EH (cell line): ENCODE measurements around the gene PCDHB12.
"Not testable (repeated sequence)": the region's sequence is repeated elsewhere in the genome, so short reads cannot be mapped to it uniquely, and the experiment has no call there.

Source experiments
- DNase-seq: peaks from one replicate; pipeline ENCODE4 v3.0.0-alpha.2; 2015; ENCODE audit warnings: low read depth

PCDHB12 gene

GRCh38 chr5:141210281-141210680, 1.8 kb downstream of the PCDHB12 start:
- DNase-seq, result not testable (repeated sequence)

- DNase-seq, result not testable (repeated sequence)
These were observed 2.3 kb downstream of the PCDHB12 start for GRCh38 chr5:141210849-141211248.

- peak; percentile 38 for DNase-seq
These were observed 5.3 kb downstream of the PCDHB12 start, which contains the start of gene PCDHB13 for GRCh38 chr5:141213656-141214339. Gene PCDHB13, plus strand, starts transcription at chr5:141213919. Its CDS starts 205 bp downstream, at chr5:141214124.

GRCh38 chr5:141214583-141214982, 6.1 kb downstream of the PCDHB12 start:
- not testable (repeated sequence) for DNase-seq

GRCh38 chr5:141215504-141215903, 7.0 kb downstream of the PCDHB12 start:
- DNase-seq, result not testable (repeated sequence)

GRCh38 chr5:141216035-141216434, 7.5 kb downstream of the PCDHB12 start:
- DNase-seq, result not testable (repeated sequence)

- DNase-seq, result peak; percentile 50
These were observed 14.7 kb downstream of the PCDHB12 start, which contains the start of gene PCDHB14 for GRCh38 chr5:141223112-141223783. Gene PCDHB14, plus strand, starts transcription at chr5:141223343. Its CDS starts 163 bp downstream, at chr5:141223506.

GRCh38 chr5:141224844-141225243, 16.3 kb downstream of the PCDHB12 start:
- not testable (repeated sequence) for DNase-seq

GRCh38 chr5:141225421-141225820, 16.9 kb downstream of the PCDHB12 start:
- DNase-seq, result not testable (repeated sequence)

- DNase-seq, result peak; percentile 32
These were observed 25.7 kb downstream of the PCDHB12 start for GRCh38 chr5:141234109-141234667.

GRCh38 chr5:141235922-141236321, 27.4 kb downstream of the PCDHB12 start:
- not testable (repeated sequence) for DNase-seq

- DNase-seq, result no peak
These were observed 28.2 kb downstream of the PCDHB12 start for GRCh38 chr5:141236516-141237313.

GRCh38 chr5:141241496-141241895, 33.0 kb downstream of the PCDHB12 start:
- no peak for DNase-seq

- DNase-seq, result peak; percentile 15
These were observed 36.8 kb downstream of the PCDHB12 start, which contains the start of gene PCDHB15 for GRCh38 chr5:141245250-141245717. Gene PCDHB15, plus strand, starts transcription at chr5:141245395. Its CDS starts 184 bp downstream, at chr5:141245579.

GRCh38 chr5:141246971-141247370, 38.5 kb downstream of the PCDHB12 start:
- DNase-seq, result not testable (repeated sequence)

GRCh38 chr5:141247434-141247833, 38.9 kb downstream of the PCDHB12 start:
- DNase-seq, result not testable (repeated sequence)

- DNase-seq, result no peak
These were observed 42.1 kb downstream of the PCDHB12 start for GRCh38 chr5:141250576-141250975.

GRCh38 chr5:141258464-141258863, 49.9 kb downstream of the PCDHB12 start:
- DNase-seq, result no peak

GRCh38 chr5:141258948-141259347, 50.4 kb downstream of the PCDHB12 start:
- DNase-seq, result no peak

- peak; percentile 7 for DNase-seq
These were observed 52.1 kb downstream of the PCDHB12 start for GRCh38 chr5:141260458-141261237.

GRCh38 chr5:141261238-141261546, 52.7 kb downstream of the PCDHB12 start:
- no peak for DNase-seq
